GM10266 (cell line): Measurements from ENCODE around the gene FBXO4.
A peak's percentile ranks its signal among the peaks of the same experiment; 100 is the strongest.

Experiments used
- DNase-seq: peaks from one replicate; pipeline ENCODE4 v3.0.0; 2012; ENCODE audit errors: extremely low spot score
- TF ChIP-seq, protein P1 (sequence below): IDR thresholded peaks from 2 replicates; pipeline ENCODE4 v1.5.1; 2012; ENCODE audit warnings: mild to moderate bottlenecking, low read depth; ENCODE audit not compliant: control insufficient read depth, insufficient read depth; ENCODE audit errors: missing control alignments

The FBXO4 gene

DNA sequence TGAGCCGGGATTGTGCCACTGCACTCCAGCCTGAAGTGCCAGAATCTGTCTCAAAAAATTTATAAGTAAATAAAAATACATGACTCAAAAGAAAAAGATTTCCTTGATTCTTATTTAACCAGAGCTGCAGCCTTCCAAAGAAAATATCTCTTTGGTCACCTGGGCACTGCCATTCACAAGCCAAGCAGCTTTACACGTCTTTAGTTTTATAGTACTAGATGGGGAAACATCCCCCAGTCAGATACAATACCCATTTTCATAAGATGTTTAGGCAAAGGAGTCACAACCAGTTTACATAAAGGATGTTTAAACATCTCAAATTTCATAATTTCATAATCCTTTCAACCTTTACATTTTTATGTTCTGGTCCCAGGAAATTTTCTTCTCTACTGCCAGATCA, 41.1 kb upstream of the FBXO4 start:
- no peak for DNase-seq
- TF ChIP-seq, protein P1, sequence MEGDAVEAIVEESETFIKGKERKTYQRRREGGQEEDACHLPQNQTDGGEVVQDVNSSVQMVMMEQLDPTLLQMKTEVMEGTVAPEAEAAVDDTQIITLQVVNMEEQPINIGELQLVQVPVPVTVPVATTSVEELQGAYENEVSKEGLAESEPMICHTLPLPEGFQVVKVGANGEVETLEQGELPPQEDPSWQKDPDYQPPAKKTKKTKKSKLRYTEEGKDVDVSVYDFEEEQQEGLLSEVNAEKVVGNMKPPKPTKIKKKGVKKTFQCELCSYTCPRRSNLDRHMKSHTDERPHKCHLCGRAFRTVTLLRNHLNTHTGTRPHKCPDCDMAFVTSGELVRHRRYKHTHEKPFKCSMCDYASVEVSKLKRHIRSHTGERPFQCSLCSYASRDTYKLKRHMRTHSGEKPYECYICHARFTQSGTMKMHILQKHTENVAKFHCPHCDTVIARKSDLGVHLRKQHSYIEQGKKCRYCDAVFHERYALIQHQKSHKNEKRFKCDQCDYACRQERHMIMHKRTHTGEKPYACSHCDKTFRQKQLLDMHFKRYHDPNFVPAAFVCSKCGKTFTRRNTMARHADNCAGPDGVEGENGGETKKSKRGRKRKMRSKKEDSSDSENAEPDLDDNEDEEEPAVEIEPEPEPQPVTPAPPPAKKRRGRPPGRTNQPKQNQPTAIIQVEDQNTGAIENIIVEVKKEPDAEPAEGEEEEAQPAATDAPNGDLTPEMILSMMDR = no peak

DNA sequence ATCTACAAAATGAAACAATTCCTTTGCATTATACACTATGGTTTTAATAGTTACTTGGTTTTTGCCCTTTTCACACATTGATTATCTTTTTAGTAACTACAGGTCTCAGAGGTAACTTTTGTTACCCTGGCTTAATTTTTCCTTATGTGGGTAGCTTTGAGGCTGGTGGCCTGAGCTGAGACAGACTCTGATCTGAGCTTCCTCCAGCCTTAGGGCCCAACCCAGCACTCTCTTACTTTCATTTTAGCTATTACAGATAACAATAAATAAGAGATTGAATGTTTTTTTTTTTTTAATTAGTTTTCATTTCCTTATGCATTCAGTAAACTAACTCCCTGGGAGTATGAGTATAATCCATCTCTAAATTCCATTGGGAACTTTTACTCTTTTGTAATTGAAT, 39.8 kb upstream of the FBXO4 start:
- no peak for DNase-seq

DNA sequence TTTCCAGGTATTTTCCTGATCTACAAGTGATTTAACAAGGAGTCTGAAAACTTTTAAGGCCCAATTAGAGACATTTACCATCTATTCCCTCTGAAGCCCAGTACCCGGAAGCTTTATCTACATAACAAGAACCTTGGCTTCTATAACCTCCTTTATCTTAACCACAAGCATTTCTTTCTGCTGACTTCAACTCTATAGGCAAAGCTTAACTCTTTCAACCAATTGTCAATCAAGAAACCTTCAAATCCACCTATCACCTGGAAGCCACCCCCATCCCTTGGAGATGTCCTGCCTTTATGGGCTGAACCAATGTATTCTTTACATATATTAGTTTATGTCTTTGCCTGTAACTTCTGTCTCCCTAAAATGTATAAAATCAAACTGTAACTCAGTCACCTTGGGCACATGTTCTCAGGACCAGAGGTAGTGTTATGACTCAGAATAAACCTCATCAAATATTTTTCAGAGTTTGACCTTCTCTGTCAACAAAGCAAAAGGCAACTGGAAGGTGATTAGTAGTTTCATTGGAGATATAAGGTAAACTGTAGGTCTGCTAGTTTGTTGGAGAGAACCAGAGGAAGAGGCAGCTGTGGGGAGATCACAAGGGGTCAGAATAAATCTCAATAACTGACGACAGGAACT, 33.9 kb upstream of the FBXO4 start:
- TF ChIP-seq, protein P1 = no peak
- no peak for DNase-seq

More for the DNA sequence above, 39.8 kb upstream of the FBXO4 start:
- TF ChIP-seq, protein P1 = no peak

DNA sequence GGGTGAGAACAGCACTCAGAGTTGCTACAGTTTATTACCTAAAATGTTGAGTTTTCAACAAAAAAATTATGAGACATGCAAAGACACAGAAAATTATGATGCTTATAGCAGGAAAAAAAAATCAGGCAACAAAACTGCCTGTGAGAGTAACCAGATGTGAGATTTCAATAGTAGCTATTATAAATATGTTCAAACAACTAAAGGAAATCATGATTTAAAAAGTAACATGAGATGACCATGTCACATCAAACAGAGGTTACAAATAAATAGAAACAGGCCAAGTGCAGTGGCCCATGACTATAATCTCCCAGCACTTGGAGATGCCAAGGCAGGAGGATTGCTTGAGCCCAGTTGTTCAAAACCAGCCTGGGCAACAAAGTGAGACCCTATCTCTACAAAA, 33.0 kb upstream of the FBXO4 start:
- TF ChIP-seq, protein P1 = no peak

DNA sequence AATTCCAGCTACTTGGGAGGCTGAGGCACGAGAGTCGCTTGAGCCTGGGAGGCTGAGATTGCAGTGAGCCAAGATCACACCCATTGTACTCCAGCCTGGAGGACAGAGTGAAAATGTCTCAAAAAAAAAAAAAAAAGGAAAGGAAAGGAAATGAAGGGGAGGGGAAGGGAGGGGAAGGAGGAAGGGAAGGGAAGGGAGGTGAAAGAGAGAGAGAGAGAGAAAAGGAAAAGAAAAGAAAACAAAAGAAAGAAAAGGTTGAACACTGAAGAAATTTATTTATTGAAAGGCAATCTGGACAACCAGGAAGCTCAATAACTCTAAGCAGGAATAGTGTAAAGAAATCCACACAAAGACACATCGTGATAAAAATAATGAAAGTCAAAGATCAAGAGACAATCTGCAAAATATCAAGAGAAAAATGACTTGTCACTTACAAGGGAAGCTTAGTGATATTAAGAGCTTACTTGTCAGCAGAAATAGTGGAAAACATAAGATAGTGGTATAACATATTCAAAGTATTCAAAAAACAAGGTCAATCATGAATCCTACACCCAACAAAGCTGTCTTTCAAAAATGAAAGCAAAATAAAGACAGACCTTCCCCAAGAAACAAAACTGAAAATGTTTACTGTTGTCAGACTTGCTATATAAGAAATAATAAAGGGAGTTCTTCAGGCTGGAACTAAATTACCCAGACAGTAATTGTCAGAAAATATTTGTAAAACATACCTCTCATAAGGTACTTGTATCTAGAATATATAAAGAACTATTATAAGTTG, 31.8 kb upstream of the FBXO4 start:
- peak; percentile 12 for DNase-seq
- TF ChIP-seq, protein P1 = no peak

More for the DNA sequence above, 33.0 kb upstream of the FBXO4 start:
- DNase-seq = no peak

DNA sequence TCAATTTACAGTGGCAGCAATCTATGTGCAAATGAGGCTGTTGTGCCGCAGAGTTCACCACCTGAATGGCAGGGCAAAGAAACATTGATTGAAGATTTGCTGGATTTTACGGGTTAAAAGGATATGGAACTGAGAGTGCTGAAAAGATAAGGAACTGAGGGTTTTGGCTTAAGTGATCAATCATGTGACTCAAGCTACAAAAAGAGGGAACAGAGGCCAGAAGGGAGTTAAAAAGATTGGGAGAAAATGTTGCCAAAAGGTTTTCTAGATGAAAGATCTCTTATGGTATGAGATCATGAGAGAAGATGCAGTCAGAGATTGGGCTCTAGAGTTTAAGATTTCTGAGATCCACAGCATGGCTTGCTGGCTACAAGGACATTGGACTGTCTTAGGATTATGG, 28.9 kb upstream of the FBXO4 start:
- TF ChIP-seq, protein P1 = no peak

DNA sequence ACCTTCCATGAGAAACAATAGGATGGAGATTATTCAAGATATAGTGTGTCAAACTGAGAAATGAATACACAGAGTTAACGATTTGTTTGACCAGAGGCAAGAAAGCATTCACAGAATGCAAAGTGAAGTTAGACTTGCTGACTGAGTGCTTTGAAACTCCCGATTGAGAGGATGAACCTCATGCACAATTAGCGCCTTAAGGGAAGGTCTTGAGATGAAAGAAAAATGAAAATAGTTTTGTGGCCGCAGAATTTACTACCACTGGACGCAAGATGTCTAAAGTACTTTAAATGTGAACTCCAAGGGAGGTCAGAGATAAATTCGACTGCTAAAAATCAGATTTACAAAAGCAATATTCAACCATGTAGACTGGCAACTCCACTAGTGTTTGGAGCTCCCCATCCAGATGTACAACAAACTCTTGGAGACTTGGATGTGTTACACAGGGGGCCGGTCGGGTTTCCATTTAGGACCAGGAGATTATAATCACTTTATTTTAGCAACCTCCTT, 21.6 kb upstream of the FBXO4 start:
- DNase-seq = no peak
- TF ChIP-seq, protein P1 = no peak

More for the DNA sequence above, 28.9 kb upstream of the FBXO4 start:
- DNase-seq = no peak
